Uterine smooth muscle cell (primary cell): ENCODE data around the gene OR5A2. TPM values are rescaled to one million over a fixed set of nuclear protein-coding genes. Genes with fewer than 3 reads are reported as not detected.

Experiments
- total RNA-seq: library from RNA; depleted of rRNA; stranded (reverse); fragments of >200 nt; gene quantifications from 2 replicates; pipeline ENCODE4 v1.2.3, GENCODE V29; 2014

The OR5A2 gene
- not detected in 2 replicates for total RNA-seq

GRCh38 chr11:59426361-59427067 lies at the start of gene OR5A2:
OR5A2 (minus strand) TSS chr11:59426413; CDS start chr11:59422953, 3,460 bp downstream.

DNA sequence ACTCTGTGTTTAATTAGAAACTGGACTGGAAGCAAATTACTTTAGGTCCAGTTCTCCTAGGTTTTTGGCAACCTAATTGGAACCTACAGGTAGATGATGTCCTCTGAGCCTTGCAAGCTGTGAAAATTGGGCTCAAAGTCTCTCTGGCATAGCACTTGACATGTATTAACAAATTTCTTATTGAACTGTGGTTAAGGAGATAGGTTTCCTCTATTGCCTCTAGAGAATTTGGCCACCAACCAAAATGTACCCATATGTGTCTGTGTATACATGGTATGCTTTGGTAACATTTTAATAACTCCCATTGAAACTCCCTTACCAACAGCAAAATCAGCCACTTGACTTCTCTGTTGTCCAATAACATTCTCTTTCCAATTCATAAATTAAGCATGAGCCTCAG lies 46.8 kb upstream of the OR5A2 start, which contains the start of gene OR4D10:
TSS of gene OR4D10 (plus strand) at position 301 of the 400 bp plus-strand sequence. CDS start 4,115 bp downstream, outside the sequence.

GRCh38 chr11:59456661-59457060 lies 30.4 kb upstream of the OR5A2 start, which contains the start of gene OR4D6:
OR4D6 (plus strand) TSS chr11:59456961; CDS start chr11:59456961, 0 bp downstream.

DNA sequence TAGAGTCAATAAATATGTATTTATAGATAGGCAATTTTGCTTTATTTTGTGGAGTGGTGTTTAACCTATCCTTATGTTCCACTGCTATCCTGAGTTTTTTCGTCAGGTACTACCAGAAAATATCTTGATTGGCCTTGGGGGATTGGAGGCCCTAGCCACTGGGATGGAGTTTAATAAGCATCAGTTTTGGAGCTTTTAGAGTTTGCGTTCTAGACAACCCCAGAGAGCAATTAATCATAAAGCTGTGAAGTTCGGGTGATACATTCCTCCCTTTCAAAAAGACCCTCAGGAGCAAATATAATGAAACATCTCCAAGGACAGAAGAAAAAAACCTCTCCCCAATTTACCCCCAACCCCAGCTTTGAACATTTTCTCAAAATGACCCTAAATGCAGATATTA lies 10.0 kb upstream of the OR5A2 start, which contains the start of gene OR5A1:
TSS of gene OR5A1 (plus strand) at position 301 of the 400 bp plus-strand sequence. CDS start 6,700 bp downstream, outside the sequence.

Other genes with a start within 250 kb of the OR5A2 start
- gene MPEG1, start 213.5 kb downstream of the OR5A2 start, total RNA-seq: not detected in 2 replicates
- not detected in 2 replicates for gene OR5AN1, start 67.5 kb downstream of the OR5A2 start, total RNA-seq
- not detected in 2 replicates for gene OR5A1, start 10.1 kb upstream of the OR5A2 start, total RNA-seq
- not detected in 2 replicates for gene OR4D6, start 30.5 kb upstream of the OR5A2 start, total RNA-seq
- not detected in 2 replicates for gene OR4D10, start 46.9 kb upstream of the OR5A2 start, total RNA-seq
- gene OR4D11, start 77.2 kb upstream of the OR5A2 start, total RNA-seq: 0.12 TPM in 1 of 2 replicates, not detected in the other
- not detected in 2 replicates for gene OR4D9, start 85.1 kb upstream of the OR5A2 start, total RNA-seq
- gene OSBP, start 189.4 kb upstream of the OR5A2 start, total RNA-seq: 44.9 and 55.2 TPM in 2 replicates
- gene PATL1, start 242.6 kb upstream of the OR5A2 start, total RNA-seq: 8.7 and 9.9 TPM in 2 replicates